ENCODE results near the gene MPV17L.

DNA sequence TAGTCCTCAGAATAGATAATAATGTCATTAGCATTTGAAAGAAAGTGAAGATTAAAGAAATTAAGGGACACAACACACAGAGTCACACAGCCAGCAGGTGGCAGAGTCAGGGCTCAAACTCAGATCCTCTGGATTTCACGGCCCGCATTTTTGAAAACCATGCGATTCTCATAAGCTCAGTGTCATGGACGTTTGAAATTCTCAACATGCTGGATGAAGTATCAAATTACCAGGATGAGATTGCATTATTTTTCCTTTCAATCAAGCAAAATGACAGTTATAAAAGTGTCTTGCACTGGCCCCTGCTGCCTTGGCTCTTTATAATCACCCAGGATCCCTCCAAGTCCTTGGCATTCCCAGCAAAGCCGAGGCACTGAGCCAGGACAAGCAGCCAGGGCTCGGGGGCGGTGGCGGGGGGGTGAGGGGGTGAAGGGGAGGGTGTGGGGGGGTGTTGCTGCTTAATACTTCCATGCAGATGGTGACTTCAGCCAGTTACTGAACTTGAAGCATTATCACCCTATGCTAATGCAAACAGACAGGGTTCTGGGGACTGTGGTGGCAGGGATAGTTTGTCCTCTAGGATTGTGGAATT is 32.2 kb downstream of the MPV17L start:
- no peak for TF ChIP-seq EZH2 (IDR thresholded peaks at IDR 0.05; ENCODE audit: low read depth)
- TF ChIP-seq, protein P1, sequence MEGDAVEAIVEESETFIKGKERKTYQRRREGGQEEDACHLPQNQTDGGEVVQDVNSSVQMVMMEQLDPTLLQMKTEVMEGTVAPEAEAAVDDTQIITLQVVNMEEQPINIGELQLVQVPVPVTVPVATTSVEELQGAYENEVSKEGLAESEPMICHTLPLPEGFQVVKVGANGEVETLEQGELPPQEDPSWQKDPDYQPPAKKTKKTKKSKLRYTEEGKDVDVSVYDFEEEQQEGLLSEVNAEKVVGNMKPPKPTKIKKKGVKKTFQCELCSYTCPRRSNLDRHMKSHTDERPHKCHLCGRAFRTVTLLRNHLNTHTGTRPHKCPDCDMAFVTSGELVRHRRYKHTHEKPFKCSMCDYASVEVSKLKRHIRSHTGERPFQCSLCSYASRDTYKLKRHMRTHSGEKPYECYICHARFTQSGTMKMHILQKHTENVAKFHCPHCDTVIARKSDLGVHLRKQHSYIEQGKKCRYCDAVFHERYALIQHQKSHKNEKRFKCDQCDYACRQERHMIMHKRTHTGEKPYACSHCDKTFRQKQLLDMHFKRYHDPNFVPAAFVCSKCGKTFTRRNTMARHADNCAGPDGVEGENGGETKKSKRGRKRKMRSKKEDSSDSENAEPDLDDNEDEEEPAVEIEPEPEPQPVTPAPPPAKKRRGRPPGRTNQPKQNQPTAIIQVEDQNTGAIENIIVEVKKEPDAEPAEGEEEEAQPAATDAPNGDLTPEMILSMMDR (conservative IDR thresholded peaks at IDR 0.05) = peak; percentile 50

Data from PC-9 (cell line).